SK-N-SH (cell line): Measurements from ENCODE around the gene SNX11. TPM values are rescaled to one million over a fixed set of nuclear protein-coding genes. Genes with fewer than 3 reads are reported as not detected.

Source experiments
- CTCF ChIA-PET: fragments of 300-600, 350-600 bp; formaldehyde crosslinking; extraction: SDS; loops from one replicate; lab custom pipeline; 2021; lab: Yijun Ruan, JAX
- POLR2A ChIA-PET: fragments of 350-600 bp; sonication (Branson Sonifier 250); formaldehyde crosslinking; extraction: SDS; loops from one replicate; lab custom pipeline; 2020; ENCODE audit warnings: antibody characterized with exemption, inconsistent platforms; lab: Yijun Ruan, JAX
- DNase-seq: peaks from one replicate; pipeline ENCODE4 v3.0.0; 2012
- H2AFZ ChIP-seq: fragments of 200-600 bp; sonication (generic); 2 replicates; pipeline ENCODE4 v1.8.1; 2016; ENCODE audit warnings: antibody characterized with exemption, mild to moderate bottlenecking, low read depth
- H3F3A ChIP-seq: fragments of 200-600 bp; sonication (generic); replicated peaks from 2 replicates; pipeline ENCODE3; 2016; ENCODE audit warnings: antibody characterized with exemption, mild to moderate bottlenecking; ENCODE audit not compliant: insufficient read depth
- H3K27ac ChIP-seq, 2 experiments: fragments of 200-500 bp in 1 of 2; fragments of 200-600 bp in 1 of 2; sonication (Bioruptor generic) in 1 of 2; sonication (generic), shearing (Covaris generic) in 1 of 2; 2 replicates each; pipeline versions ENCODE4 v1.5.1 to v1.6.1; 2014 to 2016; ENCODE audit warnings: low read depth in 2 of 2, inconsistent platforms in 1 of 2, low read length in 1 of 2, mild to moderate bottlenecking in 1 of 2, mixed read lengths in 1 of 2
- H3K27me3 ChIP-seq: fragments of 200-600 bp; sonication (generic), shearing (Covaris generic); 2 replicates; pipeline ENCODE4 v1.6.1; 2016; ENCODE audit warnings: mixed run types; ENCODE audit not compliant: insufficient read depth
- H3K36me3 ChIP-seq, 2 experiments: fragments of 200-500 bp in 1 of 2; fragments of 200-600 bp in 1 of 2; sonication (Bioruptor generic) in 1 of 2; sonication (generic) in 1 of 2; replicated peaks in 1 of 2; 2 replicates each; pipeline versions ENCODE3 to v1.5.1; 2014 to 2016; ENCODE audit warnings: low read length in 1 of 2, mild to moderate bottlenecking in 1 of 2; ENCODE audit not compliant: insufficient read depth in 2 of 2, control insufficient read depth in 1 of 2
- H3K4me1 ChIP-seq, 2 experiments: fragments of 200-500 bp in 1 of 2; fragments of 200-600 bp in 1 of 2; sonication (Bioruptor generic) in 1 of 2; sonication (generic), shearing (Covaris generic) in 1 of 2; 2 replicates each; pipeline versions ENCODE4 v1.5.1 to v1.6.1; 2014 to 2016; ENCODE audit warnings: low read depth in 1 of 2, low read length in 1 of 2, mixed run types in 1 of 2; ENCODE audit not compliant: insufficient read depth in 2 of 2, control insufficient read depth in 1 of 2
- H3K4me2 ChIP-seq: fragments of 200-600 bp; sonication (generic), shearing (Covaris generic); 2 replicates; pipeline ENCODE4 v1.6.1; 2017; ENCODE audit warnings: mixed run types
- H3K4me3 ChIP-seq, 2 experiments: fragments of 200-500 bp in 1 of 2; fragments of 200-600 bp in 1 of 2; sonication (Bioruptor generic) in 1 of 2; sonication (generic), shearing (Covaris generic) in 1 of 2; 2 replicates each; pipeline versions ENCODE4 v1.5.1 to v1.8.1; 2014 to 2016; ENCODE audit warnings: low read depth in 2 of 2, inconsistent platforms in 1 of 2, low read length in 1 of 2, mild to moderate bottlenecking in 1 of 2, mixed read lengths in 1 of 2, moderate library complexity in 1 of 2
- H3K79me2 ChIP-seq: fragments of 200-600 bp; sonication (generic); 2 replicates; pipeline ENCODE4 v1.8.1; 2017; ENCODE audit warnings: mild to moderate bottlenecking; ENCODE audit not compliant: insufficient read depth
- H3K9ac ChIP-seq: fragments of 200-600 bp; sonication (generic); 2 replicates; pipeline ENCODE4 v1.6.1; 2017; ENCODE audit warnings: mixed run types
- H3K9me2 ChIP-seq: fragments of 200-600 bp; sonication (generic); 2 replicates; pipeline ENCODE4 v1.6.1; 2017; ENCODE audit warnings: mixed run types
- H3K9me3 ChIP-seq: fragments of 200-600 bp; sonication (generic); 2 replicates; pipeline ENCODE4 v1.6.1; 2017; ENCODE audit warnings: mixed run types, mild to moderate bottlenecking, moderate library complexity
- H4K20me1 ChIP-seq: fragments of 200-600 bp; sonication (generic); 2 replicates; pipeline ENCODE4 v1.6.1; 2017; ENCODE audit warnings: mild to moderate bottlenecking, mixed run types; ENCODE audit not compliant: insufficient read depth
- ELF1 ChIP-seq: IDR thresholded peaks from 2 replicates; pipeline ENCODE4 v1.4.0; 2012
- EP300 ChIP-seq, 2 experiments: IDR thresholded peaks; 2 replicates each; pipeline versions ENCODE4 v1.4.0 to v1.6.1; 2012; ENCODE audit warnings: borderline replicate concordance in 1 of 2, low read depth in 1 of 2, low read length in 1 of 2
- FOXM1 ChIP-seq: IDR thresholded peaks from 2 replicates; pipeline ENCODE4 v1.4.0; 2012; ENCODE audit warnings: low read depth, mild to moderate bottlenecking
- GATA2 ChIP-seq: sonication (generic); formaldehyde crosslinking; IDR thresholded peaks from 2 replicates; pipeline ENCODE4 v1.5.0; 2020; ENCODE audit warnings: mild to moderate bottlenecking, missing genetic modification reagents
- IRF3 ChIP-seq: fragments of 150-350 bp; IDR thresholded peaks from 2 replicates; pipeline ENCODE4 v1.6.1; 2016; ENCODE audit warnings: mild to moderate bottlenecking, low read depth, low read length
- MXI1 ChIP-seq: IDR thresholded peaks from 2 replicates; pipeline ENCODE4 v1.6.1; 2012; ENCODE audit warnings: mild to moderate bottlenecking, low read depth, low read length, improper control_type of control experiment
- RXRA ChIP-seq: IDR thresholded peaks from 2 replicates; pipeline ENCODE4 v1.4.0; 2012; ENCODE audit warnings: low read depth, mild to moderate bottlenecking, borderline replicate concordance
- SMC3 ChIP-seq: IDR thresholded peaks from 2 replicates; pipeline ENCODE4 v1.6.1; 2012; ENCODE audit warnings: low read depth, low read length, improper control_type of control experiment
- TAF1 ChIP-seq: IDR thresholded peaks from 2 replicates; pipeline ENCODE4 v1.6.1; 2012; ENCODE audit warnings: low read depth, mild to moderate bottlenecking, low read length, moderate library complexity, borderline replicate concordance
- TCF12 ChIP-seq: IDR thresholded peaks from 2 replicates; pipeline ENCODE4 v1.4.0; 2012
- TEAD4 ChIP-seq: IDR thresholded peaks from 2 replicates; pipeline ENCODE4 v1.4.0; 2012; ENCODE audit warnings: mild to moderate bottlenecking, borderline replicate concordance; ENCODE audit not compliant: insufficient read depth
- YY1 ChIP-seq: IDR thresholded peaks from 2 replicates; pipeline ENCODE4 v1.4.0; 2012; ENCODE audit warnings: low read depth, mild to moderate bottlenecking
- WGBS: methylation state at CpG from one replicate; pipeline ENCODE4 v1.1.6; 2017; ENCODE audit warnings: low lambda C conversion rate; 5-methylcytosine and 5-hydroxymethylcytosine counted together
- polyA plus RNA-seq, 3 experiments: library from polyadenylated mRNA; depleted of rRNA; stranded (reverse); fragments of >200 nt; gene quantifications; 2 replicates each; pipeline ENCODE4 v1.2.3, GENCODE V29; 2012
- TF ChIP-seq, protein P1 (sequence below): fragments of 200-600 bp; sonication (generic); IDR thresholded peaks from 2 replicates; pipeline ENCODE4 v1.6.1; 2017; ENCODE audit warnings: antibody characterized with exemption, mild to moderate bottlenecking, moderate library complexity
- TF ChIP-seq, protein P2 (sequence below): IDR thresholded peaks from 2 replicates; pipeline ENCODE4 v1.4.0; 2012; ENCODE audit warnings: low read depth, borderline replicate concordance
- TF ChIP-seq, protein P3 (sequence below): IDR thresholded peaks from 2 replicates; pipeline ENCODE4 v1.4.0; 2012; ENCODE audit warnings: low read depth

Gene SNX11
- polyA plus RNA-seq, 1 of the 3 experiments (the other 2 are of a cell fraction), result 19.0 TPM

DNA sequence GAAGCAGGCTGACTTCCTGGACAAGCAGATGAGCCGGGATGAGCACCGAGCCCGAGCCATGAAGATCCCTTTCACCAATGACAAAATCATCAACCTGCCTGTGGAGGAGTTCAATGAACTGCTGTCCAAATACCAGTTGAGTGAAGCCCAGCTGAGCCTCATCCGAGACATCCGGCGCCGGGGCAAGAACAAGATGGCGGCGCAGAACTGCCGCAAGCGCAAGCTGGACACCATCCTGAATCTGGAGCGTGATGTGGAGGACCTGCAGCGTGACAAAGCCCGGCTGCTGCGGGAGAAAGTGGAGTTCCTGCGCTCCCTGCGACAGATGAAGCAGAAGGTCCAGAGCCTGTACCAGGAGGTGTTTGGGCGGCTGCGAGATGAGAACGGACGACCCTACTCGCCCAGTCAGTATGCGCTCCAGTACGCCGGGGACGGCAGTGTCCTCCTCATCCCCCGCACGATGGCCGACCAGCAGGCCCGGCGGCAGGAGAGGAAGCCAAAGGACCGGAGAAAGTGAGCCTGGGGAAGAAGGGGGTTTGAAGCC is 48.4 kb upstream of the SNX11 start:
- WGBS, result 96% methylated on average over 32 of the region's 32 CpGs
- TF ChIP-seq, protein P1, sequence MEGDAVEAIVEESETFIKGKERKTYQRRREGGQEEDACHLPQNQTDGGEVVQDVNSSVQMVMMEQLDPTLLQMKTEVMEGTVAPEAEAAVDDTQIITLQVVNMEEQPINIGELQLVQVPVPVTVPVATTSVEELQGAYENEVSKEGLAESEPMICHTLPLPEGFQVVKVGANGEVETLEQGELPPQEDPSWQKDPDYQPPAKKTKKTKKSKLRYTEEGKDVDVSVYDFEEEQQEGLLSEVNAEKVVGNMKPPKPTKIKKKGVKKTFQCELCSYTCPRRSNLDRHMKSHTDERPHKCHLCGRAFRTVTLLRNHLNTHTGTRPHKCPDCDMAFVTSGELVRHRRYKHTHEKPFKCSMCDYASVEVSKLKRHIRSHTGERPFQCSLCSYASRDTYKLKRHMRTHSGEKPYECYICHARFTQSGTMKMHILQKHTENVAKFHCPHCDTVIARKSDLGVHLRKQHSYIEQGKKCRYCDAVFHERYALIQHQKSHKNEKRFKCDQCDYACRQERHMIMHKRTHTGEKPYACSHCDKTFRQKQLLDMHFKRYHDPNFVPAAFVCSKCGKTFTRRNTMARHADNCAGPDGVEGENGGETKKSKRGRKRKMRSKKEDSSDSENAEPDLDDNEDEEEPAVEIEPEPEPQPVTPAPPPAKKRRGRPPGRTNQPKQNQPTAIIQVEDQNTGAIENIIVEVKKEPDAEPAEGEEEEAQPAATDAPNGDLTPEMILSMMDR, result no peak
- TF ChIP-seq, protein P2, sequence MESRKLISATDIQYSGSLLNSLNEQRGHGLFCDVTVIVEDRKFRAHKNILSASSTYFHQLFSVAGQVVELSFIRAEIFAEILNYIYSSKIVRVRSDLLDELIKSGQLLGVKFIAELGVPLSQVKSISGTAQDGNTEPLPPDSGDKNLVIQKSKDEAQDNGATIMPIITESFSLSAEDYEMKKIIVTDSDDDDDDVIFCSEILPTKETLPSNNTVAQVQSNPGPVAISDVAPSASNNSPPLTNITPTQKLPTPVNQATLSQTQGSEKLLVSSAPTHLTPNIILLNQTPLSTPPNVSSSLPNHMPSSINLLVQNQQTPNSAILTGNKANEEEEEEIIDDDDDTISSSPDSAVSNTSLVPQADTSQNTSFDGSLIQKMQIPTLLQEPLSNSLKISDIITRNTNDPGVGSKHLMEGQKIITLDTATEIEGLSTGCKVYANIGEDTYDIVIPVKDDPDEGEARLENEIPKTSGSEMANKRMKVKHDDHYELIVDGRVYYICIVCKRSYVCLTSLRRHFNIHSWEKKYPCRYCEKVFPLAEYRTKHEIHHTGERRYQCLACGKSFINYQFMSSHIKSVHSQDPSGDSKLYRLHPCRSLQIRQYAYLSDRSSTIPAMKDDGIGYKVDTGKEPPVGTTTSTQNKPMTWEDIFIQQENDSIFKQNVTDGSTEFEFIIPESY, result no peak
- TF ChIP-seq YY1 (no peak), IRF3 (no peak), MXI1 (no peak), SMC3 (no peak), EP300 (IDR thresholded peaks at IDR 0.05; ENCODE audit: borderline replicate concordance in 1 of 2, low read depth in 1 of 2, low read length in 1 of 2) (no peak), FOXM1 (no peak), TAF1 (no peak), ELF1 (no peak), TEAD4 (no peak), RXRA (no peak), GATA2 (CRISPR knock-in tag) (no peak), TCF12 (no peak)
- TF ChIP-seq, protein P3, sequence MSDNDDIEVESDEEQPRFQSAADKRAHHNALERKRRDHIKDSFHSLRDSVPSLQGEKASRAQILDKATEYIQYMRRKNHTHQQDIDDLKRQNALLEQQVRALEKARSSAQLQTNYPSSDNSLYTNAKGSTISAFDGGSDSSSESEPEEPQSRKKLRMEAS, result no peak
- peaks cover 46% of the 10 kb centered on the region for H3K79me2 ChIP-seq
- no peaks in the 10 kb centered on the region for H3K27me3 ChIP-seq
- DNase-seq, result no peak
- CTCF ChIA-PET, result interaction anchor here (0.9 to 44.3 kb wide), 4 partner anchors 9 to 35 kb away, joined by 3 to 1200 read pairs (median 244); partner anchors contain the start of gene COPZ2
- no peak overlapping the region for H2AFZ ChIP-seq
- H3F3A ChIP-seq, result peaks cover 22% of the 10 kb centered on the region
- H3K36me3 ChIP-seq, result peaks cover 48 to 82% of the 10 kb centered on the region in 2 experiments
- H3K9me3 ChIP-seq, result no peaks in the 10 kb centered on the region
- no peak overlapping the region; a peak in 1 of 4 replicates for H3K27ac ChIP-seq
- peaks cover 33% of the 10 kb centered on the region for H4K20me1 ChIP-seq
- H3K9ac ChIP-seq, result no peak overlapping the region
- H3K4me3 ChIP-seq, result no peak overlapping the region
- H3K4me1 ChIP-seq, result peaks cover 12 to 24% of the 10 kb centered on the region in 2 experiments; a peak in 3 of 4 replicates
- H3K4me2 ChIP-seq, result no peak overlapping the region
- POLR2A ChIA-PET, result interaction anchor here (1.9 to 2.5 kb wide), 2 partner anchors 9 to 11 kb away, joined by 7 to 13 read pairs; partner anchors contain the start of gene NFE2L1
- no peaks in the 10 kb centered on the region for H3K9me2 ChIP-seq
